Activated T-helper 1 cell treated with anti-CD3 and anti-CD28 coated beads, Interleukin-12 subunit alpha, Interleukin-12 subunit beta, Interleukin-2, Interleukin-4 antibody, amounts not matched to agents 30 ng/mL and 10 ng/mL and 1 ng/mL, durations not matched to agents 14 hours and 24 hours and 36 hours (primary cell): ENCODE data around the gene CCNJL. TPM values are rescaled to one million over a fixed set of nuclear protein-coding genes. Genes with fewer than 3 reads are reported as not detected.

ENCODE experiments used
- DNase-seq: peaks from one replicate; pipeline ENCODE4 v3.0.0; 2021; ENCODE audit warnings: low spot score
- H3K27ac Mint-ChIP-seq: one replicate; pipeline ENCODE4 v1.8.0; 2021; ENCODE audit warnings: mild to moderate bottlenecking, mixed read lengths
- H3K27me3 Mint-ChIP-seq: one replicate; pipeline ENCODE4 v1.8.0; 2022; ENCODE audit warnings: mild to moderate bottlenecking, moderate library complexity, mixed read lengths; ENCODE audit not compliant: insufficient read depth
- H3K36me3 Mint-ChIP-seq: one replicate; pipeline ENCODE4 v1.8.0; 2021; ENCODE audit warnings: low read depth, mixed read lengths
- H3K4me1 Mint-ChIP-seq: one replicate; pipeline ENCODE4 v1.8.0; 2021; ENCODE audit warnings: low read depth, mixed read lengths
- H3K4me3 Mint-ChIP-seq: one replicate; pipeline ENCODE4 v1.8.0; 2021; ENCODE audit warnings: mild to moderate bottlenecking, moderate library complexity, mixed read lengths
- H3K9me3 Mint-ChIP-seq: one replicate; pipeline ENCODE4 v1.8.0; 2021; ENCODE audit warnings: mixed read lengths
- intact Hi-C: fragments of 100-400 bp; cut with micrococcal nuclease; formaldehyde crosslinking; loops from one replicate; pipeline ENCODE4 v1.15.1; 2024
- total RNA-seq: library from RNA; stranded (reverse); gene quantifications from 2 replicates; pipeline ENCODE4 v1.2.3, GENCODE V29; 2022

The CCNJL gene, protein sequence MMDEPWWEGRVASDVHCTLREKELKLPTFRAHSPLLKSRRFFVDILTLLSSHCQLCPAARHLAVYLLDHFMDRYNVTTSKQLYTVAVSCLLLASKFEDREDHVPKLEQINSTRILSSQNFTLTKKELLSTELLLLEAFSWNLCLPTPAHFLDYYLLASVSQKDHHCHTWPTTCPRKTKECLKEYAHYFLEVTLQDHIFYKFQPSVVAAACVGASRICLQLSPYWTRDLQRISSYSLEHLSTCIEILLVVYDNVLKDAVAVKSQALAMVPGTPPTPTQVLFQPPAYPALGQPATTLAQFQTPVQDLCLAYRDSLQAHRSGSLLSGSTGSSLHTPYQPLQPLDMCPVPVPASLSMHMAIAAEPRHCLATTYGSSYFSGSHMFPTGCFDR
- not detected in 2 replicates for total RNA-seq

DNA sequence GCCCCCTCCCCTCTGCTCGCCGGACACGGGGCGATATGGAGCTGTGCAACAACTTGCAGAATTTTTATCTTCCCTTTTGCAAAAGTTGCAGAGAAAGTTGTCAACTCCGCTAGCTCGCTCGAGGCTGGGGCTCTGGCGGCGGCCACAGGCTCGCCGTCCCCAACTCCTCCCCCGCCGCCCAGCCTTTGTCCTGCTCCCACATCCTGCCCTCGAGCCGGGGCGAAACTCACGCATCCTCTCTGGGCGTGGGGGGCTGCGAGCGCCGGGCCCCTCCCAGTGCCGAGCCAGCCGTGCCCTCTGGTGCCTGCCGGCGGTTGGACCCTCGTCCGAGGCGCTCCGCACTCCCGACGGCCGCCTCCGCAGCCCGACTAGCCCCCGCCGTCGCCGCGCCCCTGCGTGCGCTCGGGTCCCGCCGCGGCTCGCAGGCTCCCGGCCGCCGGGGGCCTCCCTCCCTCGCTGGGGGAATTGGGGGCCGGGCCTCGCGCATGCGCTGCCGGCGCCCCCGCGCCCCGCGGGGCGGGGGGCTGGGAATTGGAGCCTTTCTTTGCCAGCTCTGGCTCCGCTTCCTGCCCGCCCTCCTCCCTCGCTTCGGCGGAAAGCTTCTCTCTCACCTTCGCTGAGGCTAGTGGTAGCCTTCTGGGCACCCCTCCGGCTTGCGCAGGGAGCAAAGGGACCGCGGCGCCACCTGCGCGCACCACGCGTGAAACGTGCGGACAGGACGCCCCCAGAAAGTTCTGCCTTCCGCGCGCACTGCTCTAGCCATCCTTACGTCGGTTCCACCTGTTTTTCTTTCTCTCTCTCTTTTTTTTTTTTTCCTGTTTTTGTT lies at the start of gene CCNJL:
CCNJL (minus strand) TSS at position 431 of the 826 bp plus-strand sequence. CDS start 641 bp downstream, outside the sequence.
- peak within 1 kb of the TSS; percentile 45 for H3K4me3 Mint-ChIP-seq
- no peaks in the 10 kb centered on the region for H3K9me3 Mint-ChIP-seq
- no peaks in the 10 kb centered on the region for H3K4me1 Mint-ChIP-seq
- no peaks in the 10 kb centered on the region for H3K36me3 Mint-ChIP-seq
- no peak for DNase-seq
- peaks cover 63% of the 10 kb centered on the region for H3K27me3 Mint-ChIP-seq
- H3K27ac Mint-ChIP-seq: no peak within 1 kb of the TSS
- intact Hi-C loops: no loop called here

DNA sequence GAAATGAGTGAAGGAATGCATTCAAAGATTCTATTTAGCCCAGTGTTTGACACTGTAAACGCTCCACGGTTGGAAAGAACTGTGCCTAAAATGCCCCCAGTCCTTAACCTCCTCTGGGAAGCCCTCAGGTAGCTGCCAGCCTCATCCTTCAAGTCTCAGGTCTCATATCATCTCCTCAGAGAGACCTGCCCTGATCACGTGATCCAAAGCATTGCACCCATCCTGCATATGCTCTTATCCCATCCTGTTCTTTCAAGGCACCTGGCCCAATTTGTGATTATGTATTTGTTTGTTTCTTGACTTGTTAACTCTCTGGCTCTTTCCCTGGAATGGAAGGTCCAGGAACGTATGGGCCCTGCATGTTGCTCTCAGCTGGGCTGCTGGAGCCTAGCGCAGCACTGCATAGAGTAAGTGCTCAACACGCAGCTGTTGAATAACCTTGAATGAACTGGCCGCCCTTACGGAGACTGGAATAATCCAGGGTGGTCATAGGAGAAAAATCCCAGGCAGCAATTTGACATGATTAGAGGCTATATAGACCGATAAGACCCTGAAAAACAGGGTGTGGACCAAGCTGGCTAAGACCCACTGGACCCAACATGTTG lies 49.4 kb upstream of the CCNJL start:
- H3K9me3 Mint-ChIP-seq: no peaks in the 10 kb centered on the region

DNA sequence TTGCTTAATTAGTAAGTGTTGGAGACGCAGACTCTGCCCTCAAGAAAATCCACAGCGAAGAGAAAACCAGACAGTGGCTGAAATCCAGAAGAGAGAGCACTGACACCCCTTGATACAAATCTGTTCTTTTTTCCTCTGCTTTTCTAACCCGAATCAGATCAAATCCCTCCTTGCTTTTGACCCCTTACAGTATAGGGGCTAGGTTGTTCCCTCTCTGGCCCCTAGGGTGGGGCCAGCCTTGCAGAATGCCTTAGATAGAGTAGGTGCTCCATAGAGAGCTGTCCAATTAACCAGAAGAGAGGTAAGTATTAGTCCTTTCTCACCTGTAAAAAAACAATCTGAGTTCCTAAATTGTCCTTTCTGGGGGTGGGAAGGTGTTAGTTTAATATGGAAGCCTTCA lies 47.9 kb upstream of the CCNJL start:
- no peaks in the 10 kb centered on the region for H3K36me3 Mint-ChIP-seq
- no peaks in the 10 kb centered on the region for H3K4me1 Mint-ChIP-seq
- H3K27me3 Mint-ChIP-seq: peaks cover 7% of the 10 kb centered on the region
- no peak overlapping the region for H3K4me3 Mint-ChIP-seq
- intact Hi-C loops: no loop called here
- H3K9me3 Mint-ChIP-seq: no peaks in the 10 kb centered on the region
- DNase-seq: no peak
- no peak overlapping the region for H3K27ac Mint-ChIP-seq

More for the DNA sequence above, 49.4 kb upstream of the CCNJL start:
- intact Hi-C loops: no loop called here
- no peaks in the 10 kb centered on the region for H3K4me1 Mint-ChIP-seq
- no peak overlapping the region for H3K4me3 Mint-ChIP-seq
- no peaks in the 10 kb centered on the region for H3K36me3 Mint-ChIP-seq
- H3K27ac Mint-ChIP-seq: no peak overlapping the region
- H3K27me3 Mint-ChIP-seq: peaks cover 10% of the 10 kb centered on the region
- DNase-seq: no peak

DNA sequence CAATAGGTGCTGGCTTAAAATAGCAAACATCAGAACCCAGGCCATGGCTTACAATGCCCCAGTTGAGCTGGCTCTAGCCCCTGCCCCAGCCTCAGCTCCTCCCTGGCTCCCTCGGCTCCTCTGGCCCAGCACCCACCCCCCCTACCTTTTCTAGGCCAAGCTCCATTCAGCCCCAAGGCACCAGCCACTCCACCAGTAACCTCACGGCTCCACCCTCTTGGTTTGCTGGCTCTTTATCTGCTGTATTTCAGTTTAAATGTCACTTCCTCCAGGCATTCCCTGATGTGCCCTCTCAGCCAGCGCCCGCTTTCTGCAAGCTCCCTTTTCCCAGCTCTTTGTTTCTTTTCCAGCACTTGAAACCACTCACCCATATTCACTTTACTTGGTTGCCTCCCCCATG lies 47.5 kb upstream of the CCNJL start:
- Mint-ChIP-seq H3K27me3 (peaks cover 7% of the 10 kb centered on the region), H3K36me3 (no peaks in the 10 kb centered on the region), H3K27ac (no peak overlapping the region), H3K9me3 (no peaks in the 10 kb centered on the region), H3K4me1 (no peaks in the 10 kb centered on the region), H3K4me3 (no peak overlapping the region)
- DNase-seq: no peak
- intact Hi-C loops: no loop called here

DNA sequence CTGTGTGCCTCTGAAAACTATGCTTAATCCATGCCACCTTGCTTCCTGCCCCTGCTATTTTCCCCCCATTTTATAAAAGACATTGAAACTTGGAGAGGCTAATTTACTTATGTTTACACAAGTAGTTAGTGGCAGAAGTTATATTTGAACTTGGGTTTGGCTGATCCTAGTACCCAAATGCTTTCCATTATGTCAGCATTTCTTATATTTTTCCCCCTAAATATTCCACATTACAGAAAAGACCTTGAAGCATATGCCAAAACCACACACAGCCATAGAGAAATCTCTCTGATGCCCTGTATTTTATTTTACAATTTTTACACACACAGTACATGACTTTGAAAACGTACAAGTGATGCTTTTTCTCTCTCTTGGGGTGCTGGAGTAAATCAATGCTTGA lies 46.9 kb upstream of the CCNJL start:
- Mint-ChIP-seq H3K36me3 (no peaks in the 10 kb centered on the region), H3K4me1 (no peaks in the 10 kb centered on the region), H3K27ac (no peak overlapping the region), H3K9me3 (no peaks in the 10 kb centered on the region), H3K4me3 (no peak overlapping the region), H3K27me3 (peaks cover 7% of the 10 kb centered on the region)
- intact Hi-C loops: no loop called here
- no peak for DNase-seq

DNA sequence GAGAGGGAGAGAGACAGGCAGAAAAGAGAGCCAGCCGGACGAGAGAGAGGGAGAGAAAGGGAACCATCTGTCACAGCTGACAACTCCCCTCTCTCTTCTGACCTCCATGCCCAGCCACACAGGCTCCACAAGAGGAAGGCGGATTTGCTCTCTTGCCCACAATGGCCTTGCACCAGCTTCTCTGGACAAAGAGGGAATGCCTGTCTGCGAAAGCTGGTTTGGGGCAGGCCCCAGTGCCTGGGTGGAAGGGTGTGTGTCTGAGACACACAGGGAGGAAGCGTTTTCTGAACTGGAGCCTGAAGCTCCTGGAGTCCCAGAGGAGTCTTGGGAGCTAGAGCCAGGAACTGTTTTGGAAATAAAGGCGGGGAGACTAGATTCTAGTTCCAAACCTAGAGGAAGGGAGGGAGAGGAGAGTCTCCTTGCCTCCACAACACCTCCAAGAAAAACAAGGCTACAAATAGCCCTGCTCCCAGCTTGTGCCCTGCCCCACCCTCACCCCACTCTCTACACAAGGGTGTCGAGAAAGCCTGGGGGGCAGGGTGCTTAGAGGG lies 45.6 kb upstream of the CCNJL start:
- Mint-ChIP-seq H3K9me3 (no peaks in the 10 kb centered on the region), H3K36me3 (no peaks in the 10 kb centered on the region), H3K27ac (no peak overlapping the region), H3K27me3 (peaks cover 9% of the 10 kb centered on the region), H3K4me3 (no peak overlapping the region), H3K4me1 (no peaks in the 10 kb centered on the region)
- DNase-seq: no peak
- intact Hi-C loops: no loop called here

DNA sequence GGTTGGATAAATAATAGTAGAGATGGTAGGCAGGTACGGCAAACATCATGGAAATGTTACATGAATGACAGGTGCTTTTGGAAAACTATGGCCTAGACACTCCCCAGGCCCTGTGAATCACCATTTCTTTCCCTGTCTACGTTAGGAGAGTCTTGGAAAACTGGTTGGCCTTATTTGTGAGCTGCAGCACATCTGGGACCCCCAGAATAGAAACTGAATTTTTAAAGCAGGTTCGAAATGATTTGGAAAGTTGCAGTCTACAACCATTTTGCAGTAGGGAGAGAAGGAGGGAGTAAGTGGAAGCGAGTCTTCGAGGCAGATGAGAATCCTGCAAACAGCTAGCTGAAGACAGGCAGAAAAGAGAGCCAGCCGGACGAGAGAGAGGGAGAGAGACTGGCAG lies 45.0 kb upstream of the CCNJL start:
- intact Hi-C loops: no loop called here
- Mint-ChIP-seq H3K36me3 (no peaks in the 10 kb centered on the region), H3K4me3 (no peak overlapping the region), H3K4me1 (no peaks in the 10 kb centered on the region), H3K27ac (no peak overlapping the region), H3K27me3 (peaks cover 9% of the 10 kb centered on the region), H3K9me3 (no peaks in the 10 kb centered on the region)
- DNase-seq: no peak

DNA sequence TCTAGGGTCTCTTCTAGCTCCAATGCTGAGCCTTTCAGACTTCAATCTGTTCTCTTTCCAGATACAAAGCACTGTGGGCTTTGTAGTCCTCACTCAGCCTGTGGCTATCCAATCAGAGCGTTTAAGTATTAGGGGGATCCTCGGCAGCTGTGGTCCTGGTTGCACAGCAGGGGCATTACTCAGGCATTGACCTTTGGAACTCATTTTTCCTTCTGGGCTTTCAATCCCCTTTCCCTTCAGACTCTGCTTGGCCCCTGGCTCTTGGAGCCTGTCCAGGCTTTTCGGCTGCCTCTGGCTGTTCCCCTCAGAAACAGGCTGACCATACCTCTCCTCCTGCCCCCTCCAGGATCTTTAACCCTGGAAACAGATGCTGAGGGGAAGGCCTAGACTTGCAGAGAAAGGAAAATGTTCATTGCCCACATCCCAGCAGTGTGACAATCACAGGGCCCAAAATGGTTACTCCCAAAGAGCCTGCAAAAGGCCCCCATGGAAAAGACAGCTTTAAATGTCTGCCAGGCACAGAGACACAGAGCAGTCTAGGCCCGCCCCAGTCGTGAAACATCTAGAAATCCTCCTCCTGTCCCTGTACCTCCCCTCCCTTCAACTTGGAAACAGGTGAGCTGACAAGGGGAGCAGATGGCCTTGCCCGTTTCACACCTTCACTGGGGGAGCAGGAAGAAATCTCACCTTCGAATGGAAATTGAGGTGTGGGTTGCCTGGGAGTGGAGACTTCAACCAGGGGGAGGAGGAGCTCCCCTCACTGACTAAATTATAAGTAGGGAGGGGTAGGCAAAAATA lies 44.4 kb upstream of the CCNJL start:
- Mint-ChIP-seq H3K4me1 (no peaks in the 10 kb centered on the region), H3K36me3 (no peaks in the 10 kb centered on the region), H3K27me3 (peaks cover 9% of the 10 kb centered on the region), H3K4me3 (no peak overlapping the region), H3K9me3 (no peaks in the 10 kb centered on the region), H3K27ac (no peak overlapping the region)
- DNase-seq: no peak
- intact Hi-C loops: no loop called here

DNA sequence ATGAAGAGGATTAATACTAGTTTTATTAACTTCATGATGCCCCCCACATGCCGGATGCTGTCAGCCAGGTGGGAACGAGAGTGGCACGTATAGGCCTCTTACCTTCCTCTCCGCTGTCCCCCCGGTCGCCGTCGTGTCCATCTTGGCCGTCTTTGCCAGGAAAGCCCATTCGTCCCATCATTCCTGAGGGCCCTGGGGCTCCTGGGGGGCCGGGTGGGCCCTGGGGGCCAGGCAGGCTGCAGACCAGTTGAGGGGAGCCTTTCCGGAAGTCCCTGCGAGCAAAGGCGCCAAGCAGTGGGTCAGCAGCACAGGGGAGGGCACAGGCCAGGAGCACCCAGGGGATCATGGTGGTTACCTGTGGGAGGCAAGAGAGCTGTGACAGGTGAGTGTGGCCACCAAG lies 42.3 kb upstream of the CCNJL start:
- H3K27me3 Mint-ChIP-seq: peaks cover 5% of the 10 kb centered on the region
- intact Hi-C loops: no loop called here
- H3K4me3 Mint-ChIP-seq: no peak overlapping the region

DNA sequence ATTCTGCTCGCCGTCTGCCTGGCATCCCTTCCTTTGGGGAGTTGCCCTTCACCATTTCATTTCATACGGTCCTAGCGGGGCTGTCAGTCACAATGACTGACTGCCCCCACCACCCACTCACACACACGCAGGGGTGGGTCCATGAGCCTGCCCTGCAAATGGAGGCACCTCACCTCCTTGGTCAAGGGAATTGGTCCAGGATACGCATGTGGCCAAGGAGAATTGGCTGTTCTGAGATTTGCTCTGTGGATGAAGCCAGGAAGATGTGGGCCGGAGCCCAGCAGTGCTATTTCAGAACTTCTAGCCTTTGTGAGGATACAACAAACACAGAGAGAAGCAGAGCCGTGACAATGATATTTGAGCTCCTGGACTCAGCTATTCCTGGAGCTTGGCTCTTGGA lies 41.0 kb upstream of the CCNJL start:
- intact Hi-C loops: no loop called here
- no peak for DNase-seq
- Mint-ChIP-seq H3K27ac (no peak overlapping the region), H3K27me3 (peaks cover 2% of the 10 kb centered on the region), H3K4me3 (no peak overlapping the region), H3K36me3 (no peaks in the 10 kb centered on the region), H3K9me3 (no peaks in the 10 kb centered on the region), H3K4me1 (no peaks in the 10 kb centered on the region)

More for the DNA sequence above, 42.3 kb upstream of the CCNJL start:
- H3K4me1 Mint-ChIP-seq: no peaks in the 10 kb centered on the region
- no peaks in the 10 kb centered on the region for H3K36me3 Mint-ChIP-seq
- no peak for DNase-seq
- no peaks in the 10 kb centered on the region for H3K9me3 Mint-ChIP-seq
- H3K27ac Mint-ChIP-seq: no peak overlapping the region

DNA sequence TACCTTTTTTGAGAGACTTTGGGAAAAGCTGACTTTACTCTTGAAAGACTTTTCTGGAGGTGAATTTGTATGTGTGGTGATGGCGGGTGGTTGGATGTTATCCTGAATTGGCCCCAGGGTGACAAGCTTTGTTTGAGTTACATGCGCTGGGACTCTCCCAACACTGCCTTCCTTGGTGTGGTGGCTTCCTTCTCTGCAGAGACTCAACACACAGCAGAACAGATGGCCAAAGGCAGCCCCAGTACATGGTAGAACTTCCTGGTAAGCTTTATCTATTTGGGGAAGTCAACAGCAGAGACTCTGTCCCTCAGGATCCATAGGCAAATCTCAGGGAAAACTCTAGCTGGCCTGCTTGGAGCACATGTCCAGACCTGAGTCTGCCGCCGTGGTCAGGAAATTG lies 39.9 kb upstream of the CCNJL start:
- H3K27me3 Mint-ChIP-seq: peaks cover 2% of the 10 kb centered on the region
- H3K9me3 Mint-ChIP-seq: no peaks in the 10 kb centered on the region
- no peak overlapping the region for H3K4me3 Mint-ChIP-seq
- H3K36me3 Mint-ChIP-seq: no peaks in the 10 kb centered on the region
- DNase-seq: no peak
- no peaks in the 10 kb centered on the region for H3K4me1 Mint-ChIP-seq
- intact Hi-C loops: no loop called here
- H3K27ac Mint-ChIP-seq: no peak overlapping the region

DNA sequence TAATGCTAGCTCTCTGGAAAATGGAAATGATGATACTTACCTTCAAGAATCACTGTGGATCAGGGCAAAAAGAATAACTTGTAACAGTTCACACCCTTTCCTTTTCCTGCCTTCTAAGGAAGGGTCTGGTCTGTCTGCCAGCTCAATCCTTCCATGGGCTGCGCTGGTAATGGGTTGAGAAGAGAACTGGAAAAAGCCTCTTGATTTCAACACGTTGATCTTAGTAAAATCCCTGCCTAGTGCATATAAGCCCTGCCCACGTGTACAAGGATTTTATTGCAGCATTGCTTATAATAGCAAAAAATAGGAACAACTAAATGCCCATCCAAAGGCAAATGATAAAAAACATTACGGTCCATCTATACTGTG lies 37.6 kb upstream of the CCNJL start:
- H3K27ac Mint-ChIP-seq: no peak overlapping the region
- intact Hi-C loops: no loop called here
- no peak for DNase-seq
- H3K4me1 Mint-ChIP-seq: no peaks in the 10 kb centered on the region
- peaks cover 2% of the 10 kb centered on the region for H3K27me3 Mint-ChIP-seq
- no peak overlapping the region for H3K4me3 Mint-ChIP-seq
- H3K9me3 Mint-ChIP-seq: no peaks in the 10 kb centered on the region
- no peaks in the 10 kb centered on the region for H3K36me3 Mint-ChIP-seq
